HG03558 (cell line): ENCODE data around the gene CD300LG.
"Not testable (repeated sequence)": the region's sequence is repeated elsewhere in the genome, so short reads cannot be mapped to it uniquely, and the experiment has no call there.

ENCODE experiments used
- ATAC-seq: cut with Tn5 transposase; IDR thresholded peaks from one replicate; pipeline ENCODE4 v1.9.1; 2021; ENCODE audit warnings: moderate number of reproducible peaks; ENCODE audit not compliant: unreplicated experiment; ENCODE audit errors: extremely low read depth

Gene CD300LG, protein sequence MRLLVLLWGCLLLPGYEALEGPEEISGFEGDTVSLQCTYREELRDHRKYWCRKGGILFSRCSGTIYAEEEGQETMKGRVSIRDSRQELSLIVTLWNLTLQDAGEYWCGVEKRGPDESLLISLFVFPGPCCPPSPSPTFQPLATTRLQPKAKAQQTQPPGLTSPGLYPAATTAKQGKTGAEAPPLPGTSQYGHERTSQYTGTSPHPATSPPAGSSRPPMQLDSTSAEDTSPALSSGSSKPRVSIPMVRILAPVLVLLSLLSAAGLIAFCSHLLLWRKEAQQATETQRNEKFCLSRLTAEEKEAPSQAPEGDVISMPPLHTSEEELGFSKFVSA

DNA sequence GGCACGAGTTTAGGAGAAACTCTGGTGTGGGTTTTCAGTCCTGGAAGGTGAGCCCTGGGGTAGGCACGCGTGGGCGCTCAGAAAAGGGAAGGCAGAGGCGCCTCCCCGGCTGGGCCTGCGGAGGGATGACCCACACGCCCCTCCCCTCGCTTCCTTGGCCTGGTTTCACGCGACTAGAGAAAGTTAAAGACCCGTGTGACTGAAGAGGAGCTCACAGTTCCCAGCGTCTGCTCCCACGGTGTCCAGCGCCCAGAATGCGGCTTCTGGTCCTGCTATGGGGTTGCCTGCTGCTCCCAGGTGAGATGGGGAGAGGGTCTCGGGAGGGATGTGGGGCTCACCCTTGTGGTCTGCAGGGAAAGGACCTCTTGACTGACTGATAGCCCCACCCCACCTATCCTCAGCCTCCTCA, at the start of gene CD300LG:
TSS of gene CD300LG (plus strand) at position 214 of the 409 bp plus-strand sequence. CDS start at position 255, 41 bp downstream.
- no peak for ATAC-seq

DNA sequence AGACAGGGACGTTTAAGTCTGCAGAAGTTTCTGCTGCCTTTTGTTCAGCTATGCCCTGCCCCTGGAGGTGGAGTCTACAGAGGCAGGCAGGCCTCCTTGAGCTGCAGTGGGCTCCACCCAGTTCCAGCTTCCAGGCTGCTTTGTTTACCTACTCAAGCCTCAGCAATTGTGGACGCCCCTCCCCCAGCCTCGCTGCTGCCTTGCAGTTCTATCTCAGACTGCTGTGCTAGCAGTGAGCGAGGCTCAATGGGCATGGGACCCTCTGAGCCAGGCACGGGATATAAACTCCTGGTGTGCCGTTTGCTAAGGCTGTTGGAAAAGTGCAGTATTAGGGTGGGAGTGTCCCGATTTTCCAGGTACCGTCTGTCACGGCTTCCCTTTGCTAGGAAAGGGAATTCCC, 49.0 kb upstream of the CD300LG start:
- ATAC-seq, result not testable (repeated sequence)

DNA sequence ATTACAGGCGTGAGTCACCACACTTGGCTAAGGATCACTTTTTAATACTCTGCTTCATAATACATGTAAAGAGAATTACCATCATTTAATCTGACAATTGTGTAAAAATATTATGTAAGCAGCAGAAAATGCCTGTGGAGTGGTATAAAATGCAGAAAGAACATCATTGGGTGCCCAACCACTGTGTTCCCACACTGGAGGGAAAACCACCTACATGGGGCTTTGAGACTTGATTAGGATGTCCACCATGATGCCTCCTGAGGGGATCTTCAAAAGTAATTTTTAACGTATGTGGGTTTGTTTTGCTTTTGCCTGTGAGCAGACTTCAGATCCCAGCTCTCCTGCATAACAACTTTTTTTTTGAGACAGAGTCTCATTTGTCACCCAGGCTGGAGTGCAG, 47.9 kb upstream of the CD300LG start:
- no peak for ATAC-seq

DNA sequence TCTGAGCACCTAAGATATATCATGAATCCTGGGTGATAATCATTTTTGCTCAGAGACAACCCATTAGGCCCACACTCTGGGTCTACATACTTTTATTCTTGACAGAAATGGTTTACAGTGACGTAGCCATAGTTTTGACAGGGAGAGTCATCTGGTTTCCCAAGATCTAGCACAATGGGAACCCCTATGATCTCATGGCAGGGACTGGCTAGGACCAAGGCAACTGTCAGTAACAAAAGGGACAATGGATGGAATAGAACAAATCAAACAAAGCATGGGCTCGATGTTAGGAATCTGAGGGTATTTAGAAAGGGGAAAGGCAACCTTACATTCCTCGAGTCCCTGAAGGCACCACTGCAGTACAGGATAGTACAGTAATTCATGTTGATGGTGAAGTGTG, 46.2 kb upstream of the CD300LG start:
- ATAC-seq, result no peak

DNA sequence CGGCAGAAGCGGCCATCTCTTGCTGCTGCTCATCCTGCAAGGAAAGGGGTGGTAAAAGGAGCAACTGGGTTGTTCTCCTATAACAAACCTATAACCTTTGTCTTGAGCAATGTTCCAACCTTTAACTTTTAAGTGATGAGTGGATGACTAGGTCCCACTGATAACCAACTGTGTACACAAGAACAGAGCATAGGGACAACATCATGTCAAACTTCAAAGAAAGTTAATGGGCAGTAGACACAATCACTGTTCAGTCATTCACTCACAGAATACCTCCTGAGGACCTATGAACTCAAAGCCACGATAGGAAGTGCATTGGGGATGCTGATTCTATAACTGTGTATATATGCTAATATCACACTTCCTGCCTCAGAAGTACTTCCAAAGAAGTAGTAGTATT, 45.1 kb upstream of the CD300LG start:
- ATAC-seq, result no peak

DNA sequence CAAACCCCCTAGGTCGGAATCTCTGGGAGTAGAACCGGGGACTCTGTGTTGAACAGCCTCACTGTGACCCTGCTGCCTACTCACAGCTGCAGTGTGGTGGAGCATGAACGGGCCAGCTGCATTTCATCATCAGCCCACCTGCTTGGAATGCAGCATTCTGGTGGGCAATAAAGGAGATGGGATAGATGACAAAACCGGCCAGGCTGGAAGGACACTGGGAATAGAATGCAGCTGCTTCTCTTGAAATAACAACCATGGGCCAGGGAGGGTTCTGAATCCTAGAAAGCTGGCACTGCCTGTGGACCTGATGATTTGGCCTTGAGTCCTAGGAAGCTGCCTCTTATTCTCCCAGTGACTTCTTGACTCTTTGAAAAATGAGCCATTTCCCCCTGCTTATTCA, 43.2 kb upstream of the CD300LG start:
- ATAC-seq, result no peak

DNA sequence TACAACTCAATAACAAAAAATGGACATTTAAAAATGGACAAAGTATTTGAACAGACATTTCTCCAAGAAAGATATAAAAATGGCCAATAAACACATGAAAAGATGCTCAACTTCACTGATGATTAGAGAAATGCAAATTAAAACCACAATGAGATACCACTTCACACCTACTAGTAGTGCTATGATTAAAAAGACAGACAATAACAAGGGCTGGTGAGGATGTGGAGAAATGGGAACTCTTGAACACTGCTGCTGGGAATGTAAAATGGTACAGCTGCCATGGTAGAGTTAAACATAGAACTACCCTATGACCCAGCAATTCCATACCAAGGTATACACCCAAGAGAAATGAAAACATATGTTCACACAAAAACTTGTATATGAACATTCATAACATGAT, 41.9 kb upstream of the CD300LG start:
- no peak for ATAC-seq

DNA sequence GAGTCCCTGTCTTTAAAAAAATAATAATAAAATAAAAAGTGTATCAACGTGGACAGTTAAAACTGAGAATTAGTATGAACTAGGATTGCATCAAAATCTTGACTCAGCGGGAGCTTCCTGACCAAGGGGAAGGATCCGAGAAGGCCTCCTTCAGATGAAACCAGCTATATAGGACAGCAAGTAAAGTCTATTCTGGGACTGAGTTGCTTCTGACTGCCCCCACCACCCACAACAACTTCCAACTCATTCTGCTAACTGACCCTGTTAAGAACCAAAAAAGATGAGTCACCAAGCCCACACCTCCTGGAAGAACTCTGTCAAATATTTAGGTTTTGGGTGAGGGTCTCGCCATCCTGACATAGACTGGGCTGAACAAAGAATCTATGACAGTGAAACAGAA, 38.9 kb upstream of the CD300LG start:
- ATAC-seq, result no peak

DNA sequence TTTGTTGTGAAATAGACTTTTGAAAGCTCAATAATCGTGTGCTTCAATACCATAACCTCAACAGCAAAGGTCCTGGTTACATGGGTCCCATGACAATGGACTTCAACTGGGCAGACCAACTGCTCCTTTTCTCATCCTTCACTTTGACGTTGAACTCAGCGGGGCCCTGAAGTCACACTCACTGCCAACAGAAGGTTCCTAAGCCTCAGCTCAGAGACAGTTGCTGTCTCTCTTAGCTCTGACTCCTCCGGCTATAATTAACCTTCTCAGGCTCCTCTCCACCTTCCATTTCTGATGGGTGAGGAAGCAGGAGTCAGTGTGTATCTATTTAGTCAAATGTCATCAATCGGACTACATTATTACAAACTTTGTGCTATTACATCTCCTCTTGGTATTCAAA, 37.9 kb upstream of the CD300LG start:
- no peak for ATAC-seq

DNA sequence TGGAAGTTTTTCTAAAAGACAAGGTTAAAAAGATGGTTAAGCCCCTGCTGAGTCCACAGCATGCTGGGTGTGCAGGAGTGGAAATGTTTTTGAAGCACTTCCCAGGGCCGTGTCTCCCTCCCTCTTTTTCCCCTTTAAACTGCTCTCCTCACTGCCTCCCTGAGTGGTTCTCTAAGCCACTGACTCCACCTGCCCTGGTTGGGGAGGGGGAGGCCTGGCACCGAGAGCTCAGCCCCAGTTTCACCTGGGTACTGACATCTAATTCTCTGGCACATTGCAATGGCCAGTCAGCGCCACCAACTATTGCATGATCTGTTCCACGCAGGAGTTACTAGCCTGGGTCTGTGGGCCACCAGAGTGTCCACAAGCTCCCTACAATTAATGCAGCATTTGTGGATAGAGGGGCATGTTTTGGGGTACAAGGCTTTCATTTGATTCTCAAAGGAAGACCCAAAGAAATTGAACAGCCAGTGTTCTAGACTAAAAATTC, 36.7 kb upstream of the CD300LG start:
- no peak for ATAC-seq

DNA sequence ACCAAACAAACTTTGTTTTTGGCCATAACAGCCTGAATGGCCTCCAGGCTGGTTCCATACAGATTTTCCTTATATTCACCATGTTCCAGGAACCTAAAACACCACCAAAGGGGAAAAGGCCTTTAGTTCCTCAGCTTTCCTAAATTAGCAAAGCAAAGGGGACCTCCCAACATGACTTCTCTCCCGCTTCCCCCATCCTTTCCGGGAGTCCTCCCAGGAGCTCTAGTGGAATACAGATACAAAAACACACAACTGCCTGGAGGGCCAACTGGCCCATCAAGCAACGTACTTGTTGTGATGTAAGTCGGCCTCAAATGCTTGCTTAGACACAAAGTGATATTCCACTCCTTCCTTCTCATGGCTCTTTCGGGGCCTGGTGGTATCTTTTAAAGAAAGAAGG, 36.2 kb upstream of the CD300LG start:
- ATAC-seq, result no peak

DNA sequence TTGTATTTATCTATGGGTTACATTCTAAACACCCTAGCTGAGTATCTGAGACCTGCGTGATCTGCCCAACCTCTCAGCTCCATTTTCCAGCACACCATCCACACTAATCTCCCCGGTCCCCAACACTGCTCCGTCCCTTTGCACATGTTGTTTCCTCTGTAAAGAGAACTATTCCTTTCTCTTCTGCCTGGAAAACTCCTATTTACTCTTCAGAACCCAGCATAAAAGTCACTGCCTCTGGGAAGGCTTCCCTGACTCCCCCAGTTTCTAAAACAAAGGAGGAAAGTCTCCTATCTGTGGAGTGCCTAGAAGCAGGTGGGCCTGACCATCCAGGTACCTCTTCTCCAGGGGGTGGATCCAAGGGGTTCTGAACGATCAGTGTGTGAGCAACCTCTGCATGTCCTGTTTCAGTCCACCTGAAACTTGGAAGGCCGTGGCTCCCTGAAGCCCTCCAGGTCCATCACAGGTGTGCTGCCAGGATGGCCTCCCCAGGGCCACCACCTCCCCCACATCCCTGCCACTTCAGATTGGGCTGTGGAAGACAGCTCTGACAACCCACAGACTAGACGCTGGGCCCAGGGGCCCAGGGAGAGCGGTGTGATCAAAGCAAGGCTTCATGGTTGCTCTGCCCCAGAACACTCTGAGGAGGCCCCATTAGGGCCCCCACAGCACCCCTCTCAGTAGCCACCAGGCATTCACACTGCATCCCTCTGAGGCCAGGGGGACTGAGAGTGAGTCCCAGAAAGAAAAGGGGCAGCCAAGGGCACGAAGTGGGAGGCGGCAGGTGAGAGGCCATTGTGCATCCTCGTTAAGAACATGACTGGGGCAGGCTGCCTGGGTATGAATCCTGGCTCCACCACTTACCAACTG, 34.3 kb upstream of the CD300LG start:
- ATAC-seq, result no peak

DNA sequence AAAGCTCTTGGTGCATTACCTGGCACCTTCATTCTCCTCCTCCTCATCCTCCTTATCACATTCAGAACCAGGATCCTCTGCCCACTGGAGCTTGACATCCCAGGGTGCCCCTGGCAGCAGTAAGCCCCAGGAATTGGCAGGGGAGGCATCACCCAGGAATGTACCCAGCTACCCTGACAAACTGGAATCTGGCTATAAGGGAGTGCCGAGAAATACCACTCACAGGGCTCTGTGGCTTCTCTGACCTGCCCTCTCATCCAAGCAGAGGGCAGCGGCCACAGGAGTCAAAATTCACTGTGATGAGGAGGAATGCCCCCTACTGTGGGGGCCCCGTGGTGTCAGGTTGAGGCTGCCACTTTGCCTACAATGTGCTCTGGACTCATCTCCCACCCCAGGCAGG, 33.6 kb upstream of the CD300LG start:
- ATAC-seq, result no peak

DNA sequence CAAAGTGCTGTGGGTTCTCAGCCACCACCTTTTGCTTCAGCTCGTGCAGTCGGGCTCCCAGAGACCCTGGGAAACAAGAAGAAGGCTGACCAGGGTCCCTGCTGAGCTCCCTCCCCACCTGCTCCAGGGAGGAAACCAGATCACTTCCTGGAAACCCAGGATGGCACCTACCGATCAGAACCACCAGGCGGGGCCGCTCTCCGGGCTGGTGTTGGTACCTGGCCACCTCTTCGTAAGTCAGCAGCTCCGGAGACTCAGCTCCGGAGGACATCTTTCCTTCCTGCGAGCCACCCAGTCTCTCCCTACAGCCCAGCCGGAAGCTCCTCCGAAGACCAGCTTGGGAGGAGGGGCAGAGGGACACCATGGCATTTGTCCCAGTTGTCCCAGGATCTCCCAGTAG, 33.0 kb upstream of the CD300LG start:
- ATAC-seq, result no peak

DNA sequence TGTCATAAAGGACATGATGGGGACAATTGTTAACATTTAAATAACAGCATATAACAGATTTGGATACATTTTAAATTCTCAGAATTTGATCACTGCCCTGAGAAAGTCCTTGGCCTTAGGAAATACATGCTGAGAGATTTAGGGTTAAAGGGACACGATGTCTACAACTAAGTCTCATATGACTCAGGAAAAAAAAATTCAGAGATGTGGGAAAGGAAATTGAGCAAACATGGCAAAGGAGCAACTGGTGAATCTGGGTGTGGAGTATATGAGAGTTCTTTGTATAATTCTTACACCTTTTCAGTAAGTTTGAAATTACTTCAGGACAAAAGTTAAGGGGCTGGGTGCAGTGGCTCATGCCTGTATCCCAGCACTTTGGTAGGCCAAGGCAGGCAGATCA, 32.3 kb upstream of the CD300LG start:
- ATAC-seq, result no peak

DNA sequence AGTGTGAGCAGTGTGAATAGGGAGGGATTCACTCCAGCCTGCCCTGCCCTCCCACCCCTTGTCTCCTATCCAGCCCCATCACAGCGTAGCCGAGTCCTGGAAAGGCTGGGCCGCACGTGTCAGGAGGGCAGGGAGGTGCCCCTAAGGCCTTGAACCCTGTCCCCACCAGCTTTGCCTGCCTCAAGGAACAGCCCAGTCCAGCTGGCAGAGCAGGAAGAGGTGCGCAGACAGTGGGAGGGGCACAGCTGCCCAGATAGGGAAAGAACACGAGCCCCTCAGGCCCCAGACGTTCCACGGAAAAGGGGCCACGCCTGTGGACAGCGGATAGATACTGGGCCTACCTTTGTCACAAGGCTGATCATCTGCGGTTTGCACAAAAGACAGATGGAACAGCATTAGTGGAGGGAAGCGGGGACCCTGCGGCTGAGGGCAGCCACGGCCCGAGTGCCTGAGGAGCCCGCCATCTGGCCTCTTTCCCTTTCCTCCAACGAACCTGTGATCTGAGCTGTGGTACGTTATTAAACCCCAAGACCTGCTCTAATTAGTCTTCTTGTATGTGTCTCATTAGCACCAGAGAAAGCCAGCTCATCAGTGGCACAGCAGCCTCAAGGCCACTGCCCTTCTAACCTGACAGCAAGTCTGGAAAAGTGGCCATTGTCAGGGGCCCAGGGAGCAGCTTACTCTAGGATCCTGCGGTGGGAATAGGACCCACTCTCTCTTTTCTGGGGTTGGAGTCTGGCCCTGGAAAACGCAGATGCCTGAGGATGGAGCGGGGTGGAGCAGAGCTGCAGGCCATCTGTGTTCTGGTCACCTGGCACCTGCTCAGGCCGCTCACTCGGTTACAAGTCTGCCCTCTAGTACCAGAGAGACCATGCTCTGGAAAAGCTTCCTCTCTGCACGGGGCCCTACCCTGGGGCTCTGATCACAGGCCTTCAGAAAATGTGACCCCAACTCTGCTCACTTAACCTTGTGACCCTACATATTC, 30.3 kb upstream of the CD300LG start:
- no peak for ATAC-seq

DNA sequence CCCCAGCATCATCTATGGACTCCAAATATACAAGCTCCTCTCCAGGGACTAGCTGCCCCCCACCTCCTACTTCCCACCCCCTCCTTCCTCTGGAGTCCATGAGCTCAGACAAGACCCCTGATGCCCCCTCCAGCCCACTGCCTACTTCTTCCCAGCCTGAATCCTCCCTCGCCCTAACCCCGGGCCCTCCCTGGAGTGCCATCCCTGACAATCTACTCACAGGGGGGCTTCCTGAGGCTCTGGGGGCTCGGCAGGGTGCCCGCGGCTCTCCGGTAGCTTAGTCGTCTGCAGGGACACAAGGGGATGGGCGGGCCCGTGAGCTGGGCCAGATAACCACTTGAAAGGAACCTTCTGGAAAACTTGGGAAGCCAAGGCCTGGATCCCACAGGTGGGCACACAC, 29.1 kb upstream of the CD300LG start:
- ATAC-seq, result no peak

DNA sequence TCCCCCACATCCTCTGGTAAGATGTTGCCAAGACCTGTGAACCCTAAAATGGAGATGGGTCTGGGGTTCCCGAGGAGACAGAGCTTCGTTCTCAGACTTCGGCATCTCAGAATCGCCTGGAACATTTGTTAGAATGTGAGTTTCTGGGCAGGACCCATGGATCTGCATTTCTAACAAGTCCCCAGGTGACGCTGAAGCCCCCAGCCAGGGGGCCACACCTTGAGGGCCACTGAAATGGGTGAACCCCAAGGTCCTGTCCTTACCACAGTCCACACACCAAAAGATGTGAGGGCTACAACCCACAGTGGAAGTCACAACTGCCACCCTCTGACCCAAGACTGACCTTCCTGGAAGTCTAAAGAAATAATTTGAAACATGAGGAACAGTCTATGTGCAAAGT, 28.0 kb upstream of the CD300LG start:
- ATAC-seq, result no peak

DNA sequence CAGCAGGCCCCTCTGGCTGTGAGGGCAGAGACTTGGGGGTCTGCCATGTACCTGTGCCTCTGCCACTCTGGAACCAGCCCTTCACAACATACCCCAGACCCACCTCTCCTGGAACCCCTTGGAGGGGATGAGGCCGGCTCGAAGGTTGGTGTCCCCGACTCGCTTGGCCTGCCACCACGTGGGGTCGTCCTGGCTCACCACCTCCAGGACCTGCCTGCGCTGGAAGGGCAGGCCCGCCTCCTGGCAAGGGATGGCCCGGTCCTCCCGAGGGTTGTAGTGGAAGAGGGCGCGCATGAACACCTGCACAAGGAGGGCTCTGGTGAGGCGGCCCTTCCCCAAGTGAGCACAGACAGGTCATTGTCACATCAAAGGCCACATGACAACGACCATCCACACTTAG, 26.2 kb upstream of the CD300LG start:
- ATAC-seq, result no peak

DNA sequence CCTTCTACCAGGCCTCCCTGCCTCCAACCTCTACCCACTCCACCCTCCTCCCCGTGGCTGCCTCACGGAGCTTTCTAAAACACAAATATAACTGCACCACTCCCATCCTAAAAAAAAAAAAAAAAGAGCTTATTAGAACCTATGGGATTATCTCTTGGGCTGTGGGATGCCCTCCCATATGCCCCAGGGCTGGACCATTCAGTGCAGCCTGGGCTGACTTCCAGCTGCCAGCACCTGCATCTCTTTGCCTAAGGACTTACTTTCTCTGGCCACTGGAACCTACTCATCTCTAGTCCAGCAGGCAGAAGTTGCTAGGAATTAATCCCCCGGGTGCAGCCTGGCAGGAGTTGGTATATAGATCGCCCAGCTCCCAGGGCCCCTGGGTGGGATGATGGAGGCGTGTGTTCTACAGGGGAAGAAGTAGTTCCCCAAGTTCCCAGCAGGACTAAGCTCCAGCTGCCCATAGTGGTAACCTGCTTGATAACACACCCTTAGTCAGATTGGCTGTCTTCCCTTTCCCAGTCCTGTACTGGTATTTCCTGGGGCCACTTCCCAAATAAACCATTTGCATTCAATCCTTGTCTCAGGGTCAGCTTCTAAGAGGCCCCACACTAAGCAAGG, 24.3 kb upstream of the CD300LG start:
- ATAC-seq, result no peak
